ENCODE results near the gene SEMA4F.

The SEMA4F gene

GRCh38 chr2:74707837-74708236 is 53.8 kb downstream of the SEMA4F start:
- DNase-seq = no peak

- no peak for DNase-seq
Observed at GRCh38 chr2:74708296-74708695, 54.2 kb downstream of the SEMA4F start.

DNA sequence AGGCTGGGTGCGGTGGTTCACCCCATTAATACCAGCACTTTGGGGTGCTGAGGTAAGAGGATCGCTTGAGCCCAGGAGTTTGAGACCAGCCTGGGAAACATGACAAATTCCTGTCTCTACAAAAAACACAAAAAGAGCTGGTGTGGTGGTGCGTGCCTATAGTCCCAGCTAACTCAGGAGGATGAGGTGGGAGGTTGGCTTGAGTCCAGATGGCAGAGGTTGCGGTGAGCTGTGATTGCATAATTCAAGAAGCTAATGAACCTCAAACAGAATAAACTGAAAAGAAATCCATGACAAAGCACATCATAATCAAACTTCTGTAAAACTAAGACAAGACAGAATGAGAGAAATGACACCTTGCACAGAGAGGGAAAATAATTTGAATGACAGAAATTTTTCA is 54.8 kb downstream of the SEMA4F start:
- DNase-seq = no peak

- DNase-seq = no peak
Observed at GRCh38 chr2:74712223-74713053, 58.4 kb downstream of the SEMA4F start.

DNA sequence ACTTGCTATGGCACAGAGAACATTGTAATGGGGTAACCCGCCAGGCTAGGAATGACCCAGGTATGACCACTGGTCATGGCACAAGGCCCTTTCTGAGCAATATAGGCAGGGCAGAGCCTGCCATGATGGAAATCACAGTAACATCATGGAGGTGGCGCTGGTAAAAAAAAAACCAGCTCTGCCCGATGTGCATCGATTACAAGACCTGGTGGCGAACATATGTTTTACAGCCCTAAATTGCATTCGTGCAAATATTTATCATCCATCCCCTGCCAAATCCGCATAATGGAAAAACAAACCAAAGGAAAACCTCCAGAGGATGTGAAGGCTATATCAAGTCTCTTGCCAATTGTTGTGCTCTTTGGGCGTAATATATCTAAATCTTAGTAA is 60.6 kb downstream of the SEMA4F start:
- DNase-seq = no peak

DNA sequence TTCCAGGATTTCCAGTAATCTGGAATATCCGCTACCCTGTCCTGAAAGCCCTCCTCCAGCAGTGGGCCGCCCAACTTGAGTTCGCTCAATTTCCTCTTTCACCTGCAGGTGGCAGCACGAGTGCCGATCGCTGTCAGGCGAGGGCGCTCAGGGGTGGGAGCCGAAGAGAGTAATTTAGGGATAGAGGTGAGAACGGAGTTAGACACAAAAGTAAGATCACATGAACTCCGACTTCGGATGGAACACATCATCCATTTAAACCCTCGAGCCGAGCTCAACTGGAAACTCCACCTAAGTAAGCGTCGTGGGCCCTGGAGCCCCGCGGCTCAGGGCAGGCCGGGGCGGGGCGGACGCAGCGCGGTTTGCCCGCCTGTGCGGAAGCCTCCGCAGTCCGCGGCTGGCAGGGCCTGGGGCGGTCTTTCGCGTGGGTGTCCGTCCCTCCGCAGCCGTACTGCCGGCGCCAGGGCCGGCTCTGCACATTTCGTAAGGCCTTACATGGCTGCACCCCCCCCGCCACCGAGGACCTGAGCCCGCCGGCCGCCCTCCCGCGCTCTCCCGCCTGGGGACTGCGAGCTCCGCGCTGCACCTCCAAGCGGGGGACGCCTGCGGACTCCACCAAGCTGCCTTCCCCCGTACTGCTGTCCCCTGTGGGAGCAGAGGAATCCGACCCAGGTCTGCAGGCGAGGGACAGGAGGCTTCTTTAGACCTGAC is 61.2 kb downstream of the SEMA4F start:
- DNase-seq = peak; percentile 93

DNA sequence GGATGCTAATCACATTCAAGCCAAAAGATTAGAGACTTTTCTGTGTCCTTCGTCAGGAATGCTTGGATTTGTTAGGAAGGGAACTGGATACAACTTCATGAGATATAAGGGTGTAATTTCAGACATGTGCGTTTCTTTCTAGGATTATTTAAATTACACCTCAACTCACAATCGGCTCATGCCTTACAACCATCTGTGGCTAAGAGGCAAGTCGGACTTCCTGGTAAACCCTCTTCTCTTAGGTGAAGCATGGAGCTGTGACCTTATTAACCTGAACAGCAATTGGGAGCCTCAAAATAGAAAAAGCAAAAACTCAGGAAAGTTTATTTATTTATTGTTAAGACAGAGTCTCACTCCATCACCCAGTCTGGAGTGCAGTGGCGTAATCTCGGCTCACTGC is 61.8 kb downstream of the SEMA4F start:
- no peak for DNase-seq

GRCh38 chr2:74719066-74719465 is 65.0 kb downstream of the SEMA4F start:
- DNase-seq = no peak

- no peak for DNase-seq
Observed at GRCh38 chr2:74721316-74721715, 67.3 kb downstream of the SEMA4F start.

DNA sequence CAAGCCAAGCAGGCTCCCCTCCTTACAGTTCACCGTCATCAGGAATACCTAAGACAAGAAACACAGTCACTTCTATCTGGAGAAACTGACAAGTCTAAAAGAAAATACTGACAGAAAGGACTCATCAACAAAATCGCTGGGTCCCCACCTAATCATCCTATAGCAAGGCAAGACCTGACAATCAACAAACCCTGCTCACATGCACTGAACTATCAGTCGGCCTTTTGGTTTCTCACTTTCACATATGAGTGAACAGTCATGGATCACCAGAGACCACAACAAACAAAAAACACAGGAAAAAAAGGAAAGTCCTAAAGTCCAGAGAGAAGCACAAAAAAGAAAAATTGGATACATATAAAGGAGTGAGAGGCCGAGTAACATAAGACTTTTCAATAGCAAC is 70.4 kb downstream of the SEMA4F start:
- DNase-seq = no peak

DNA sequence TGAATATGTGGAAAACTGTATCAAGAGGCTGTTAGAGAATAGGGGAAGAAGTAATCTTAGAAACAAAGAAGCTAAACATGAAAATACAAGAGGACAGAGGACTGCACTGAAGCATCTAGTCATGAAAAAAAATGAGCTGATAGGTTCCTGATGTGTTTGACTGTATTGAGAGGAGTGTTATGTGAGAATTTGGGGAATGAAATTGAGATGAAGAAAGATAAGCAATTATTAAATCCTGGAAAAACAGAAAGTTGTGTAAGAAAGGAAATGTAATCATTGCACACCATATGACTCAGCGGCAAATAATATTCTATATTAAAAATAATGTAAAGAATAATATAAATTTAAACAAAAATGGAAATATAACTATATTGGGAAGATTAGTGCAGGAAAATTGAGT is 71.2 kb downstream of the SEMA4F start:
- no peak for DNase-seq

GRCh38 chr2:74728842-74729241 is 74.8 kb downstream of the SEMA4F start:
- no peak for DNase-seq

- DNase-seq = no peak
Observed at GRCh38 chr2:74730530-74730929, 76.5 kb downstream of the SEMA4F start.

All from retina (tissue), 1 donor.